Hematopoietic multipotent progenitor cell treated with erythropoietin and hydrocortisone succinate and interleukin-3 and kit ligand, for 4 days (in vitro differentiated cells): ENCODE results near the gene ST13.
A peak's percentile ranks its signal among the peaks of the same experiment; 100 is the strongest.
"Not testable (repeated sequence)": the region's sequence is repeated elsewhere in the genome, so short reads cannot be mapped to it uniquely, and the experiment has no call there.

Experiments used
- DNase-seq: peaks from one replicate; pipeline ENCODE4 v3.0.0-alpha.2; 2015

ST13 gene

GRCh38 chr22:40834619-40835018 is 21.8 kb downstream of the ST13 start:
- DNase-seq: no peak

- no peak for DNase-seq
Measured at GRCh38 chr22:40829131-40829530, 27.3 kb downstream of the ST13 start.

GRCh38 chr22:40826984-40827741 is 29.3 kb downstream of the ST13 start:
- no peak for DNase-seq

- DNase-seq: not testable (repeated sequence)
Measured at GRCh38 chr22:40826292-40826691, 30.1 kb downstream of the ST13 start.

- no peak for DNase-seq
Measured at GRCh38 chr22:40823426-40823825, 33.0 kb downstream of the ST13 start.

- peak; percentile 63 for DNase-seq
Measured at GRCh38 chr22:40819599-40820140, 36.8 kb downstream of the ST13 start.

GRCh38 chr22:40818747-40819598 is 37.5 kb downstream of the ST13 start, which contains the start of gene SLC25A17:
TSS of gene SLC25A17 (minus strand) at chr22:40819346. CDS start at chr22:40819248, 98 bp downstream.
- peak; percentile 95 for DNase-seq

- peak; percentile 66 for DNase-seq
Measured at GRCh38 chr22:40818192-40818746, 38.2 kb downstream of the ST13 start.

GRCh38 chr22:40817737-40818136 is 38.7 kb downstream of the ST13 start:
- peak; percentile 16 for DNase-seq

- peak; percentile 95 for DNase-seq
Measured at GRCh38 chr22:40813912-40814315, 42.5 kb downstream of the ST13 start.

- no peak for DNase-seq
Measured at GRCh38 chr22:40808018-40808841, 48.2 kb downstream of the ST13 start.

- DNase-seq: no peak
Measured at GRCh38 chr22:40806711-40807110, 49.7 kb downstream of the ST13 start.

GRCh38 chr22:40805699-40806203 is 50.7 kb downstream of the ST13 start:
- no peak for DNase-seq

GRCh38 chr22:40805239-40805638 is 51.2 kb downstream of the ST13 start:
- no peak for DNase-seq

- no peak for DNase-seq
Measured at GRCh38 chr22:40803321-40803720, 53.1 kb downstream of the ST13 start.

GRCh38 chr22:40799008-40799407 is 57.4 kb downstream of the ST13 start:
- DNase-seq: no peak

- DNase-seq: no peak
Measured at GRCh38 chr22:40797427-40797826, 59.0 kb downstream of the ST13 start.

GRCh38 chr22:40792451-40792850 is 64.0 kb downstream of the ST13 start:
- DNase-seq: no peak

- no peak for DNase-seq
Measured at GRCh38 chr22:40791241-40791640, 65.2 kb downstream of the ST13 start.

- DNase-seq: no peak
Measured at GRCh38 chr22:40789131-40789530, 67.3 kb downstream of the ST13 start.

- DNase-seq: no peak
Measured at GRCh38 chr22:40782521-40782920, 73.9 kb downstream of the ST13 start.

- DNase-seq: not testable (repeated sequence)
Measured at GRCh38 chr22:40781749-40782148, 74.7 kb downstream of the ST13 start.
